Gastrocnemius medialis (tissue), 4 donors: ENCODE data around the gene PRKG1. TPM values are rescaled to one million over a fixed set of nuclear protein-coding genes. Genes with fewer than 3 reads are reported as not detected.

Experiments
- ATAC-seq, 2 donors: fragments of 150-250 bp; one replicate each; pipeline ENCODE4 v1.9.1; 2016
- DNase-seq, 2 donors: peaks; one replicate each; pipeline ENCODE4 v3.0.0-alpha.2; 2019
- H3K27ac ChIP-seq, 4 donors: fragments of 200-600 bp; sonication (generic); 1 replicate in 1 of 4; 2 replicates in 3 of 4; pipeline ENCODE4 v1.5.1; 2016 to 2018; ENCODE audit warnings: mild to moderate bottlenecking in 2 of 4, moderate library complexity in 1 of 4
- H3K27me3 ChIP-seq, 3 donors: fragments of 200-600 bp; sonication (generic) in 2 of 3; 1 replicate in 1 of 3; 2 replicates in 2 of 3; pipeline versions ENCODE4 v1.5.1 to v1.6.0; 2016 to 2019; ENCODE audit warnings: mild to moderate bottlenecking in 1 of 3, moderate library complexity in 1 of 3
- H3K36me3 ChIP-seq, 2 donors: fragments of 200-600 bp; sonication (generic) in 1 of 2; one replicate each; pipeline ENCODE4 v1.5.1; 2017 to 2018
- H3K4me1 ChIP-seq, 2 donors: fragments of 200-600 bp; sonication (generic) in 1 of 2; one replicate each; pipeline ENCODE4 v1.5.1; 2016 to 2017; ENCODE audit warnings: mild to moderate bottlenecking in 2 of 2
- H3K4me3 ChIP-seq, 4 donors: fragments of 200-600 bp; sonication (generic) in 3 of 4; 1 replicate in 1 of 4; 2 replicates in 3 of 4; pipeline ENCODE4 v1.5.1; 2016 to 2019; ENCODE audit warnings: mild to moderate bottlenecking in 2 of 4
- H3K9me3 ChIP-seq, 3 donors: fragments of 200-600 bp; sonication (generic) in 2 of 3; 1 replicate in 1 of 3; 2 replicates in 2 of 3; pipeline ENCODE4 v1.5.1; 2016 to 2019
- POLR2A ChIP-seq, 2 donors: fragments of 450-650 bp; IDR thresholded peaks; one replicate each; pipeline ENCODE4 v1.6.1; 2017; ENCODE audit warnings: antibody characterized with exemption in 2 of 2, mild to moderate bottlenecking in 2 of 2, moderate library complexity in 2 of 2
- in situ Hi-C, 4 donors: fragments of 200-750 bp; cut with MboI; loops; one replicate each; pipeline versions ENCODE4 v1.15.0 to v1.8.0; 2017; ENCODE audit warnings: low sequenced_read_pairs in 4 of 4
- intact Hi-C: fragments of 100-400 bp; cut with DNase I; formaldehyde crosslinking; loops from one replicate; pipeline ENCODE4 v1.15.1; 2023; ENCODE audit warnings: low total_unique reads
- total RNA-seq, 4 donors: library from RNA; depleted of rRNA; stranded (reverse); fragments of >200 nt; gene quantifications; one replicate each; pipeline versions ENCODE4 v1.1.0 to v1.2.3, GENCODE V29; 2016
- TF ChIP-seq, protein P1 (sequence below), 5 experiments: fragments of 450-650 bp in 3 of 5; fragments of 200-600 bp in 2 of 5; sonication (generic) in 2 of 5; IDR thresholded peaks in 4 of 5; conservative IDR thresholded peaks in 1 of 5; 1 replicate in 4 of 5; 2 replicates in 1 of 5; pipeline ENCODE4 v1.5.1; 2016 to 2019; ENCODE audit warnings: antibody characterized with exemption in 5 of 5, mild to moderate bottlenecking in 3 of 5, moderate library complexity in 3 of 5

Gene PRKG1
- total RNA-seq, 4 donors from 2014 or later = 10.4 to 39.4 (median 25.1) TPM

DNA sequence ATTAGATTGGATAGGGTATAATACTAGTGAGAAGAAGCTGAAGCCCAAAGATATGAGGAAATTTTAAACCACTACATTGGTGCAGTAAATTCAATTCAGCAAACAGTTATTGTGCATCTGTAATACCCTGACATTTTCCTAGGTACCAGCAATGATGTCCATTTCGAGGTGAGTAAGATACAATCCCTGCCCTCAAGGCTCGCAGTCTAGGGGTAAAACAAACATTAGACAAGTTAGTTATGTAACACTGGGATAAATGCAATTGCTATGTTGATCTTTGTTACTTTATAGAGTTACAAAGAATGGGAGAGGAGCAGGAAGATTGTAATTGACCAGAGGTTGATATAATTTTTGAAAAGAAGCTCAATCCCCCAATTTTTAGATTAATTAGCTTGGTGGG, 168.1 kb downstream of the PRKG1 start:
- peaks cover 24 to 44% of the 10 kb centered on the region in 2 donors for H3K4me1 ChIP-seq
- TF ChIP-seq POLR2A (IDR thresholded peaks at IDR 0.05) = no peak
- TF ChIP-seq, protein P1, sequence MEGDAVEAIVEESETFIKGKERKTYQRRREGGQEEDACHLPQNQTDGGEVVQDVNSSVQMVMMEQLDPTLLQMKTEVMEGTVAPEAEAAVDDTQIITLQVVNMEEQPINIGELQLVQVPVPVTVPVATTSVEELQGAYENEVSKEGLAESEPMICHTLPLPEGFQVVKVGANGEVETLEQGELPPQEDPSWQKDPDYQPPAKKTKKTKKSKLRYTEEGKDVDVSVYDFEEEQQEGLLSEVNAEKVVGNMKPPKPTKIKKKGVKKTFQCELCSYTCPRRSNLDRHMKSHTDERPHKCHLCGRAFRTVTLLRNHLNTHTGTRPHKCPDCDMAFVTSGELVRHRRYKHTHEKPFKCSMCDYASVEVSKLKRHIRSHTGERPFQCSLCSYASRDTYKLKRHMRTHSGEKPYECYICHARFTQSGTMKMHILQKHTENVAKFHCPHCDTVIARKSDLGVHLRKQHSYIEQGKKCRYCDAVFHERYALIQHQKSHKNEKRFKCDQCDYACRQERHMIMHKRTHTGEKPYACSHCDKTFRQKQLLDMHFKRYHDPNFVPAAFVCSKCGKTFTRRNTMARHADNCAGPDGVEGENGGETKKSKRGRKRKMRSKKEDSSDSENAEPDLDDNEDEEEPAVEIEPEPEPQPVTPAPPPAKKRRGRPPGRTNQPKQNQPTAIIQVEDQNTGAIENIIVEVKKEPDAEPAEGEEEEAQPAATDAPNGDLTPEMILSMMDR (IDR thresholded peaks at IDR 0.05 in 4 of 5, conservative IDR thresholded peaks at IDR 0.05 in 1 of 5) = no peak
- H3K9me3 ChIP-seq = no peaks in the 10 kb centered on the region
- intact Hi-C loops (no loop called here), in situ Hi-C loops (no loop called here)
- DNase-seq (no peak), ATAC-seq (no peak)
- no peak overlapping the region for H3K27ac ChIP-seq
- H3K4me3 ChIP-seq = no peak overlapping the region
- no peaks in the 10 kb centered on the region for H3K27me3 ChIP-seq
- H3K36me3 ChIP-seq = no peaks in the 10 kb centered on the region

DNA sequence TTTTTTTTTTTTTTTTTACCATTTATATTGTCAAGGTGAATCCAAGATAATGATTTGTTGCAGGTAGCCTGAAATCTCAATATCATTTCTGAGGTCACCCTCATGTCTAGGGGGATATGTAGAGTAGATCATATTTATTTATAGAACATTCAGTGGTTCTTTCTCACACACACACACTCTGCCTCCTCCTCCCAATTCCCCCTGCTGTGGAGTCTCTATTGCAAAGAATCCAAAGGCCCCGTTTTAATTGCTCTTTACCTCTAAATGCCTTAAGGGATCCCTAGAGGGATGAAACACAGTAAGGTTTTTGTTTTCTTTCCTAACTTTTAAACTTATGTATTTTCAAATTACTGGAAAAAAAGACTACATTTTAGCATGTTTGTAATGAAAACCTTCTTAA, 170.0 kb downstream of the PRKG1 start:
- Histone ChIP-seq H3K36me3 (no peaks in the 10 kb centered on the region), H3K4me3 (no peak overlapping the region), H3K9me3 (no peaks in the 10 kb centered on the region), H3K27ac (no peak overlapping the region), H3K4me1 (peaks cover 24 to 37% of the 10 kb centered on the region in 2 donors), H3K27me3 (no peaks in the 10 kb centered on the region)
- in situ Hi-C loops (no loop called here), intact Hi-C loops (no loop called here)
- no peak for DNase-seq
- ATAC-seq = no peak
- TF ChIP-seq, protein P1 (IDR thresholded peaks at IDR 0.05 in 4 of 5, conservative IDR thresholded peaks at IDR 0.05 in 1 of 5) = no peak
- no peak for TF ChIP-seq POLR2A (IDR thresholded peaks at IDR 0.05)

DNA sequence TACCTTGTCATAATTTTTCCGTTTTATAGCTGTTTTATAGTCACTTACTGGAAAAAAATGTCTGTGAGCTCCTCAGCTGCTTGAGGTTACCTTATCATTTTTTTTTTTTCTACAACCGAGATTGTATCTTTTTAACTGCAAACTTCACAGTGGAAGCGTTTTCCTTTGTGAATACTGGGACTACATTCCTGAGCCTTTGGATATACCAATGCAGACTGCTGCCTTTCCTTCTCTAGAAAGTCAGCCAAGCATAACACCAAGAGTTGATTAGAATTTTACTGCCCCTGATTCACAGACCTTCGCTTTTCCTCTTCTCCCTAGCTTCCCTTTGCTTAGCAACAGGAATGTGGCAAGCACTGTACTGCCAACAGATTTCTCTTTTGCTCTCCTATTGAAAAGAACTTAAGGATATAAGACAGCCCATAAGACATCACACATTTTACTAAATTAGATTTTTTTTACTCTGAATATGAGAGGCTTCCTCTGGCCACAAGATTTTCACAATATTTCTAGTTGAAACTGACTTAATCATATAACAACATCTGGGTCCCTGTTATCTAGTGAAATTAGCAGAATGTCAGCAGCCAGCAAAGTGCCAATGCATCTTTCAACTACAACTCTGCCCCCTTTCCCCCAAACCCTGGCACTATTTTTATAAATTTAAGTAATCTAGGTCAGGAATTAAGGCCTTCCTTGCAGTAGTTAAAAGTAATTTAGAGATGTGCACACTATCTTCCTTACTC, 170.6 kb downstream of the PRKG1 start:
- no peak for ATAC-seq
- in situ Hi-C loops (no loop called here), intact Hi-C loops (no loop called here)
- H3K36me3 ChIP-seq = no peaks in the 10 kb centered on the region
- no peaks in the 10 kb centered on the region for H3K27me3 ChIP-seq
- H3K4me1 ChIP-seq = peaks cover 27 to 43% of the 10 kb centered on the region in 2 donors
- TF ChIP-seq POLR2A (IDR thresholded peaks at IDR 0.05) = no peak
- TF ChIP-seq, protein P1 (IDR thresholded peaks at IDR 0.05 in 4 of 5, conservative IDR thresholded peaks at IDR 0.05 in 1 of 5) = no peak
- H3K9me3 ChIP-seq = no peaks in the 10 kb centered on the region
- no peak overlapping the region for H3K4me3 ChIP-seq
- H3K27ac ChIP-seq = no peak overlapping the region
- no peak for DNase-seq

DNA sequence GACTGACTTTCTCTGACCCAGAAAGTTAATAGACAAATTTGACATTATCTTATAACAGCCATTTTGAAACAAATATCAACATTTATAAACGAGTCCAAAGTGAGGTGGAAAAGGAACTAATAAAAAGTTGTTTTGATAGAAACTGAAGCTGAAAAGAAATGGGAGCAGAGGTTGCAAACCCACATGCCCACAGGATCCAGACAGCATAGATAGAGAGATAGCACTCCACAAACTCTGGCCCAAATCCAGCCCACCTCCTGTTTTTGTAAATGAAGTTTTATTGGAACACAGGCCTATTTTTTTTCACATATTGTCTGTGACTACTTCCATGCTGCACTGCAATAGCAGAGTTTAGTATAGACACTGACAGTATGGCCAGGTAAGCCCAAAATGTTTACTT, 171.9 kb downstream of the PRKG1 start:
- TF ChIP-seq, protein P1 (IDR thresholded peaks at IDR 0.05 in 4 of 5, conservative IDR thresholded peaks at IDR 0.05 in 1 of 5) = no peak
- TF ChIP-seq POLR2A (IDR thresholded peaks at IDR 0.05) = no peak
- H3K4me1 ChIP-seq = peaks cover 39 to 49% of the 10 kb centered on the region in 2 donors
- ATAC-seq (no peak), DNase-seq (no peak)
- no peak overlapping the region for H3K27ac ChIP-seq
- intact Hi-C loops (no loop called here), in situ Hi-C loops (no loop called here)
- H3K4me3 ChIP-seq = no peak overlapping the region
- H3K9me3 ChIP-seq = no peaks in the 10 kb centered on the region
- H3K27me3 ChIP-seq = no peaks in the 10 kb centered on the region
- no peaks in the 10 kb centered on the region for H3K36me3 ChIP-seq
